ENCODE data around the gene MVK.

The MVK gene

GRCh38 chr12:109566424-109566823 lies 7.2 kb upstream of the MVK start:
- no peak for DNase-seq (ENCODE audit: low read depth)

- DNase-seq (ENCODE audit: low read depth), result no peak
Observed at GRCh38 chr12:109567296-109567695, 6.3 kb upstream of the MVK start.

GRCh38 chr12:109567967-109568366 lies 5.6 kb upstream of the MVK start:
- no peak for DNase-seq (ENCODE audit: low read depth)

GRCh38 chr12:109568486-109568885 lies 5.1 kb upstream of the MVK start:
- no peak for DNase-seq (ENCODE audit: low read depth)

GRCh38 chr12:109571773-109572505 lies 1.7 kb upstream of the MVK start:
- DNase-seq (ENCODE audit: low read depth), result no peak

GRCh38 chr12:109572506-109572845 lies 1.1 kb upstream of the MVK start:
- DNase-seq (ENCODE audit: low read depth), result no peak

- DNase-seq (ENCODE audit: low read depth), result no peak
Observed at GRCh38 chr12:109573914-109574244, 285 bp downstream of the MVK start.

- no peak for DNase-seq (ENCODE audit: low read depth)
Observed at GRCh38 chr12:109575683-109576082, 2.1 kb downstream of the MVK start.

- no peak for DNase-seq (ENCODE audit: low read depth)
Observed at GRCh38 chr12:109577311-109577710, 3.7 kb downstream of the MVK start.

GRCh38 chr12:109578330-109578927 lies 4.8 kb downstream of the MVK start:
- DNase-seq (ENCODE audit: low read depth), result no peak

- no peak for DNase-seq (ENCODE audit: low read depth)
Observed at GRCh38 chr12:109579639-109580038, 6.0 kb downstream of the MVK start.

- no peak for DNase-seq (ENCODE audit: low read depth)
Observed at GRCh38 chr12:109580272-109580671, 6.7 kb downstream of the MVK start.

GRCh38 chr12:109580684-109581333 lies 7.2 kb downstream of the MVK start:
- no peak for DNase-seq (ENCODE audit: low read depth)

- no peak for DNase-seq (ENCODE audit: low read depth)
Observed at GRCh38 chr12:109581334-109581691, 7.7 kb downstream of the MVK start.

GRCh38 chr12:109581856-109582255 lies 8.3 kb downstream of the MVK start:
- no peak for DNase-seq (ENCODE audit: low read depth)

GRCh38 chr12:109582636-109583035 lies 9.0 kb downstream of the MVK start:
- DNase-seq (ENCODE audit: low read depth), result no peak

GRCh38 chr12:109583733-109584132 lies 10.1 kb downstream of the MVK start:
- no peak for DNase-seq (ENCODE audit: low read depth)

GRCh38 chr12:109586385-109587296 lies 13.0 kb downstream of the MVK start:
- no peak for DNase-seq (ENCODE audit: low read depth)

GRCh38 chr12:109587921-109588320 lies 14.3 kb downstream of the MVK start:
- DNase-seq (ENCODE audit: low read depth), result no peak

- no peak for DNase-seq (ENCODE audit: low read depth)
Observed at GRCh38 chr12:109588461-109589239, 15.1 kb downstream of the MVK start.

GRCh38 chr12:109589240-109589590 lies 15.6 kb downstream of the MVK start:
- DNase-seq (ENCODE audit: low read depth), result no peak

- DNase-seq (ENCODE audit: low read depth), result no peak
Observed at GRCh38 chr12:109589691-109590245, 16.2 kb downstream of the MVK start.
